PC-3 (cell line): ENCODE results near the gene C9orf50. TPM values are rescaled to one million over a fixed set of nuclear protein-coding genes. Genes with fewer than 3 reads are reported as not detected.

Experiments
- ATAC-seq: fragments of 200-7000 bp; cut with Tn5 transposase; 2 replicates; pipeline ENCODE4 v1.9.1; 2020; ENCODE audit warnings: mild to moderate bottlenecking, moderate library complexity
- BruUV-seq: library from RNA; stranded (reverse); fragments of 400-500 nt; replicated peaks from 2 replicates; lab custom pipeline; 2021; lab: Mats Ljungman, UMichigan
- CTCF ChIA-PET: fragments of 300-600 bp; sonication (Branson Sonifier 250); formaldehyde crosslinking; loops from one replicate; lab custom pipeline; 2022; ENCODE audit warnings: antibody characterized with exemption; lab: Charles Lee
- POLR2A ChIA-PET: fragments of 300-600 bp; sonication (Branson Sonifier 250); formaldehyde crosslinking; loops from one replicate; lab custom pipeline; 2022; ENCODE audit warnings: antibody characterized with exemption; ENCODE audit not compliant: unreplicated experiment; lab: Charles Lee
- DNase-seq: peaks from one replicate; pipeline ENCODE4 v3.0.0-alpha.2; 2015
- H2AFZ ChIP-seq: fragments of 300-600 bp; sonication (generic); 2 replicates; pipeline ENCODE4 v1.6.0; 2016; ENCODE audit warnings: antibody characterized with exemption, low read length
- H3F3A ChIP-seq: fragments of 300-600 bp; sonication (generic); one replicate; pipeline ENCODE4 v1.6.0; 2017; ENCODE audit warnings: antibody characterized with exemption, low read length, control low read depth, mild to moderate bottlenecking; ENCODE audit not compliant: unreplicated experiment
- H3K27ac ChIP-seq: fragments of 300-600 bp; sonication (generic); 2 replicates; pipeline ENCODE4 v1.5.1; 2016; ENCODE audit warnings: mild to moderate bottlenecking, low read length
- H3K27me3 ChIP-seq: fragments of 300-600 bp; sonication (generic); 2 replicates; pipeline ENCODE4 v1.6.1; 2016; ENCODE audit warnings: low read length, mixed read lengths
- H3K36me3 ChIP-seq: fragments of 300-600 bp; sonication (generic); 2 replicates; pipeline ENCODE4 v1.6.1; 2016; ENCODE audit warnings: low read depth, mixed run types, low read length, mixed read lengths
- H3K4me1 ChIP-seq: fragments of 300-600 bp; sonication (generic); 2 replicates; pipeline ENCODE4 v1.5.1; 2016; ENCODE audit warnings: low read length; ENCODE audit not compliant: insufficient read depth
- H3K4me2 ChIP-seq: fragments of 300-600 bp; sonication (generic); 2 replicates; pipeline ENCODE4 v1.6.0; 2016; ENCODE audit warnings: low read length
- H3K4me3 ChIP-seq: fragments of 300-600 bp; sonication (generic); 2 replicates; pipeline ENCODE4 v1.5.1; 2016; ENCODE audit warnings: mild to moderate bottlenecking, low read length, mixed read lengths
- H3K79me2 ChIP-seq: fragments of 300-600 bp; sonication (generic); 2 replicates; pipeline ENCODE4 v1.6.1; 2017; ENCODE audit warnings: low read length, mixed read lengths
- H3K9ac ChIP-seq: fragments of 300-600 bp; sonication (generic); 2 replicates; pipeline ENCODE4 v1.6.0; 2016; ENCODE audit warnings: mild to moderate bottlenecking, low read length
- H3K9me2 ChIP-seq: fragments of 300-600 bp; sonication (generic); replicated peaks from 2 replicates; pipeline ENCODE4 v1.6.1; 2016; ENCODE audit warnings: mixed run types, low read length, mixed read lengths
- H3K9me3 ChIP-seq: fragments of 300-600 bp; sonication (generic); 2 replicates; pipeline ENCODE4 v1.6.1; 2016; ENCODE audit warnings: low read length, mixed read lengths
- H4K20me1 ChIP-seq: fragments of 300-600 bp; sonication (generic); 2 replicates; pipeline ENCODE4 v1.6.1; 2016; ENCODE audit warnings: low read length, mixed read lengths
- EZH2 ChIP-seq: fragments of 300-600 bp; sonication (generic); IDR thresholded peaks from one replicate; pipeline ENCODE4 v1.6.1; 2017; ENCODE audit warnings: antibody characterized with exemption, mild to moderate bottlenecking, low read length; ENCODE audit not compliant: unreplicated experiment
- EZH2phosphoT487 ChIP-seq: fragments of 300-600 bp; sonication (generic); IDR thresholded peaks from 2 replicates; pipeline ENCODE4 v1.6.1; 2018; ENCODE audit warnings: mild to moderate bottlenecking, antibody characterized with exemption, low read length, borderline replicate concordance
- intact Hi-C: fragments of 100-400 bp; cut with micrococcal nuclease; formaldehyde crosslinking; loops from 2 replicates; pipeline ENCODE4 v1.9.0; 2023
- total RNA-seq: library from RNA; depleted of rRNA; stranded (reverse); fragments of >200 nt; gene quantifications from 2 replicates; pipeline ENCODE4 v1.2.3, GENCODE V29; 2014
- TF ChIP-seq, protein P1 (sequence below): fragments of 300-600 bp; sonication (generic); conservative IDR thresholded peaks from 2 replicates; pipeline ENCODE4 v1.5.1; 2017; ENCODE audit warnings: antibody characterized with exemption, low read depth, mild to moderate bottlenecking, low read length

Gene C9orf50
- total RNA-seq, 1 experiment from 2014 or later, result not detected

DNA sequence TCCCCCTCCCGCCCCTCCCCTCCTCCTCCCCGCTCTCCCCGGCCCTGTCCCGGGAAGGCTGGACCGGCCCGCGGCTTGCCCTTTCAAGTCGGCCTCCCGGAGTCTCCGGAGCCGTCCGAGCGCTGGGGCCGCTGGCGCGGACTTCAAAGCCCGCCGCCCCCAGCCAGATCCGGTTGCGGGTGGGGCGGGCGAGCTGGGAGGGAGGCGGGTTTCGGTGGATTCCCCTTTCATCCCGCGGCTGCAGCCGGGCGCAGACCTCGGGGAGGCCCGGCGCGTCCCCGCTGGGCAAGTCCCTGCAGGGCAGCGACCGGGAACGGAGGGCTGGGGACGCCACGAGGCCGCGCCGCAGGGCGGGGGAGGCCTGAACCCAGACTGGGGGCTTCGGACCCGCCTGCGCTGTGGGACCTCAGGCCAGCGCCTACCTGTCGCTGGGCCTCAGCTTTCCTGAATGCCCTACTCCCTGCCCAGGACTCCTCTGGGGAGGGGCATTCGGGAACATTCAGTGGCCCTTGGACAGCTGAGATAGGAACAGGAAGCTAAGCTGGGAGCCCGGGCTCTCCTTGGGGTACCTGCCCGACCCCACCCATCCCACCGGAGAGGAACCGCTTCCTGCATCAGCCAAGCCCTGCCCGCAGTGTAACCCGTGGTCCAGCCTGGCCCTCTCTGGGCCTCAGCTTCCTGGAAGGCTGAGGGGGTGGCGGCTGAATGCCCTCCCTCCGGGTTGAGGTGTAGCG, 23.4 kb downstream of the C9orf50 start:
- POLR2A ChIA-PET, result interaction anchor here (0.6 to 0.7 kb wide), 2 partner anchors 8 to 457 kb away, joined by 3 to 4 read pairs; no protein-coding TSS in a partner anchor
- intact Hi-C loops, result no loop called here
- Histone ChIP-seq H3K9me2 (no peaks in the 10 kb centered on the region), H2AFZ (peak overlapping the region; percentile 71), H3K27ac (no peak overlapping the region), H4K20me1 (no peaks in the 10 kb centered on the region), H3K79me2 (no peaks in the 10 kb centered on the region), H3K27me3 (no peaks in the 10 kb centered on the region), H3F3A (no peaks in the 10 kb centered on the region), H3K9me3 (no peaks in the 10 kb centered on the region), H3K4me1 (peaks cover 2% of the 10 kb centered on the region; the same call in 1 of the 2 replicates), H3K36me3 (no peaks in the 10 kb centered on the region), H3K4me3 (peak overlapping the region; percentile 62), H3K4me2 (peak overlapping the region; percentile 86), H3K9ac (peak overlapping the region; percentile 39; the same call in 1 of the 2 replicates)
- DNase-seq (peak; percentile 56), ATAC-seq (peak; percentile 59)
- no TSS peak for BruUV-seq
- no peak for TF ChIP-seq EZH2
- TF ChIP-seq EZH2phosphoT487, result no peak
- TF ChIP-seq, protein P1, sequence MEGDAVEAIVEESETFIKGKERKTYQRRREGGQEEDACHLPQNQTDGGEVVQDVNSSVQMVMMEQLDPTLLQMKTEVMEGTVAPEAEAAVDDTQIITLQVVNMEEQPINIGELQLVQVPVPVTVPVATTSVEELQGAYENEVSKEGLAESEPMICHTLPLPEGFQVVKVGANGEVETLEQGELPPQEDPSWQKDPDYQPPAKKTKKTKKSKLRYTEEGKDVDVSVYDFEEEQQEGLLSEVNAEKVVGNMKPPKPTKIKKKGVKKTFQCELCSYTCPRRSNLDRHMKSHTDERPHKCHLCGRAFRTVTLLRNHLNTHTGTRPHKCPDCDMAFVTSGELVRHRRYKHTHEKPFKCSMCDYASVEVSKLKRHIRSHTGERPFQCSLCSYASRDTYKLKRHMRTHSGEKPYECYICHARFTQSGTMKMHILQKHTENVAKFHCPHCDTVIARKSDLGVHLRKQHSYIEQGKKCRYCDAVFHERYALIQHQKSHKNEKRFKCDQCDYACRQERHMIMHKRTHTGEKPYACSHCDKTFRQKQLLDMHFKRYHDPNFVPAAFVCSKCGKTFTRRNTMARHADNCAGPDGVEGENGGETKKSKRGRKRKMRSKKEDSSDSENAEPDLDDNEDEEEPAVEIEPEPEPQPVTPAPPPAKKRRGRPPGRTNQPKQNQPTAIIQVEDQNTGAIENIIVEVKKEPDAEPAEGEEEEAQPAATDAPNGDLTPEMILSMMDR, result no peak
- CTCF ChIA-PET, result no interaction called here

DNA sequence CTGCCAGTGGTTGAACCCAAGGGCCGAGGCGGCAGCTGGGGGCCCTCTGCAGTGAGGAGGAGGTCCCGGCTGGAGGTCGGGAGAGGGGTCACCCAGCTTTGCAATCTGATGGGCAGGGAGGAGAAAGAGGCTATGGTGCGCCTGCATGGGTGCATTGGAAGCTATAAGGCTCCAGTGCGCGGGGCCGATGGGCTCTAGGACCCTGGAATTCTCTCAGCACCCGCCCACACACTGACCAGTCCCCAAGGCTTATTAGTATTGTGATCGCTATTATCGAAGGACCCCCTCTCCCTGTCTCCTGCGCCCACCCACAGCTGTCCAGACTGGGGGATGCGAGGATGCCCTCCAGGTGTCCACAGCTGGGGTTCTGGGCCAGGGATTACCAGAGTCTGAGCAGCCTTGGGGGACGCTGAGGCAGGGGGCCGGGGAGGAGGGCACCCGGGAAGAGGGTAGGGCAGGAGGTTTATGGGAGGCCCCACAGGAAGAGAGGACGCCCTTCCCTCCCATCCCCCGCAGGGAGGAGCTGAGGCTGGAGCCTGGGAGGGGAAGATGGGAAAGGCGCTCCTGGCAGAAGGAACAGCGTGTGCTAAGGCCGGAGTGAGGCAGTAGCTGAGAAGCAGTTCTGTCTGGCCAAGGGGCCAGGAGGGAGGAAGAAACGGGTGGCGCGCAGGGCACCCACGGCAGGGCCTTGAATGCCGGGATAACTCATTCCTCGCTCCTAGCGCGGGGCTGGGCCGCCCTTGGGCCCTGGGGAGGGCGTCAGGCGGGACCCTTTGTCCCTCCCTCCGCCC, 24.2 kb downstream of the C9orf50 start:
- no peak overlapping the region for H3K27ac ChIP-seq
- BruUV-seq, result no TSS peak
- peak overlapping the region; percentile 62 for H3K4me3 ChIP-seq
- TF ChIP-seq EZH2, result no peak
- TF ChIP-seq EZH2phosphoT487, result no peak
- TF ChIP-seq, protein P1, result no peak
- peaks cover 2% of the 10 kb centered on the region; the same call in 1 of the 2 replicates for H3K4me1 ChIP-seq
- intact Hi-C loops, result no loop called here
- no peaks in the 10 kb centered on the region for H3K79me2 ChIP-seq
- no peaks in the 10 kb centered on the region for H3K9me3 ChIP-seq
- ChIA-PET POLR2A (no interaction called here), CTCF (no interaction called here)
- H2AFZ ChIP-seq, result peak overlapping the region; percentile 50; the same call in 1 of the 2 replicates
- no peaks in the 10 kb centered on the region for H3K36me3 ChIP-seq
- DNase-seq, result peak; percentile 25
- H3K9ac ChIP-seq, result no peak overlapping the region
- no peaks in the 10 kb centered on the region for H3F3A ChIP-seq
- no peaks in the 10 kb centered on the region for H3K27me3 ChIP-seq
- no peaks in the 10 kb centered on the region for H4K20me1 ChIP-seq
- no peaks in the 10 kb centered on the region for H3K9me2 ChIP-seq
- H3K4me2 ChIP-seq, result peak overlapping the region; percentile 86
- ATAC-seq, result peak; percentile 72
